Measurements from ENCODE around the gene ADGRB2.

ADGRB2 gene

DNA sequence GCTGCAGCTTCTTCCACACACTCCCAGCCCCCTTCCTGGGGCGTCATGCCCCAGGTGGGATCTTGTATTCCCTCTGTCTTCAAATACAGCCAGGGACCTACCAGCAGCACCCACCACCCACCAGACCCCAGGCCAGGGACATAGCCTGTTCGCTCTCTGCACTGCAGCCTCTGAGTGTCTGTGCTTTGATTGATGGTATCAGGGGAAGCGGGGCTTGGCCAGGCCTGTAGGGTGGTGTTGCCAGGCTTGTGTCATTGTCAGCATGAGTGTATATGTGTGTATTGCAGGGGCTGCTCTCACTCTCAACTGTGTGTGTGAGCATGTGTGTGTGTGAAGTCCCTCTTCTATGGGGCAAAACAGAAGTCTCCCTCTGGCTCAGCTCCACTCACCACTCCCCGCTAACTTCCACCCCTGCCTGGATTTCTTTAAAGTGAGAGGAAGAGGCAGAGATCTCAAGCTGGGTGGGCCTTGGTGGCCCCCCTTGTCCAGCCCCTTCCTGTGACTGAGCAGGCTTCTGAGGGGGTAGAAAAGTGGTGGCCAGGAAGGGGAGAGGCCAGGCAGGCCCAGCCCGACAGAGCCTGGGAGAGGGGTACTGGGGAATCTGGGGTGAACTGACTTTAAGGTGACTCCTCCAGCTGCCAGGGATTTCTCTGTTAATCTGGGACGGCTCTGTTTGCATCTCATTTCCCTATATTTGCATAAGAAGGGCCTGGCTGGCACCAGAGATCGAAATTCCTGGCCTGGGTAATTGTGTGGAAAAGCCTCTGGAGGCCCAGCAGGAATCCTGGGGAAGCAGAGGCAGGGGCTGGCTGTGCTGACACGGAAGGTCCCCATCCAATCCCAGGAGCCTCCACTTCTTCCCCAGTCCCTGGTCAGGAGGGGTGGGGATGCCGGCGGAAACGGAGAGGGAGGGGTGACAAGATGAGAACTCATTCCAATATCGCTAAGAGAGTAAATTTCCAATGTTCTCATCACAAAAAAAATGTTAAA, 18.6 kb upstream of the ADGRB2 start:
- DNase-seq (ENCODE audit: low read depth) = no peak

DNA sequence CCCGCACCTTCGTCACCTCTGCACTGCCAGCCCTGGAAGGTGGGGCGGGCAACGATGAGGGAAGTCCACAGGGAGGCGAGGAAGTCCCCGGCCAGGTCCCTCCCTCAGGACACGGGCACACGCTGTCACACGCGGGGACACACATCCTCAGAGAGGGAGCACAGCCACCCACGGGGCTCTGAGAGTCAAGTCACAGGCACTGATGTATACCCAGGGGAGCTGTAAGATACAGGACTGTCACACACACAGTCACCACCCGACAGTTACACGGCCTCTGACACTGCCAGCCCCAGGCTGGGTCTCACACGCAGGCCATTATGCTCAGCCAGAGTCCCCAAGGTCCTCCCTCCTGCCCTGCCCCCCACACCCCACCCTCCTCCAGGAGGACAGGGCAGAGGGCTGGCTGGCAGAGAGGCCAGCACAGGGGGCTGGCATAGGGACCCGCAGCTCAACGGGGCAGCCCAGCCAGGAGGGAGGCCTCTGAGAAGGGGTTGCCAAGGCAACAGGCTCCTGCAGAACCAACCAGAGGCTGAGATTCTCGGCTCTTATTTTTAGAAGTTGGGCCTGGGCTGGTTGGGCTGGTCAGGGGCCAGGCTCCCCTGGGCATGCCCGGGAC, 17.7 kb upstream of the ADGRB2 start:
- DNase-seq (ENCODE audit: low read depth) = no peak

DNA sequence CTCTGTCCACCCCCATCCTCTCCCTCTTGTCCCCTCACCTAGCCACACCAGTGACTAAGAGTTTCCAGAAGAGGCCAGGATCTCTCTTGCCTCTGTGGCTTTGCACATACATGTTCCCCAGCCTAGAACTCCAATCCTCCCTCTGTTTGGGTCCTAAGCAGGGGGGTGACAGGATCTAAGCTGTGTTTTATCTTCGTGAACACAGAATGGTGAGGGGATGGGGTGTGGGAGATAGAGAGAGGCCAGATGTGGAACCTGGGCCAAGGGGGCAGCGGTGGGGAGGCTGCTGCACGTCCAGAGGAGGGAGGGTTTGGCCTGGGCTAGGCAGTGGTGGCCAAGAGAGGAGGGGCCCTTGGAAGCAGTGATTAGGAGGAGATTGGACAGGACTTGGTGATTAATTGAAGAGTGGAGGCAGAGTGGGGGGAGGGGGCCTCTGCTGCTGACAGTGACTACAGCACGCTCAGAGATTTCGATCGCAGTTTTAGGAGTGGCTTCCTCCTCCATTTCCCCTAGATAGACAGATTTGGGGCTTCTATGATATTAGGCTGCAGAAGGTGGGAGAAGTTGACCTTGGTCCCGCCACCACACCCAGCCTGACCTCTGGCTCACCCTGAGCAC, 17.1 kb upstream of the ADGRB2 start:
- DNase-seq (ENCODE audit: low read depth) = no peak

- no peak for DNase-seq (ENCODE audit: low read depth)
These were observed 16.5 kb upstream of the ADGRB2 start for GRCh38 chr1:31780632-31781031.

DNA sequence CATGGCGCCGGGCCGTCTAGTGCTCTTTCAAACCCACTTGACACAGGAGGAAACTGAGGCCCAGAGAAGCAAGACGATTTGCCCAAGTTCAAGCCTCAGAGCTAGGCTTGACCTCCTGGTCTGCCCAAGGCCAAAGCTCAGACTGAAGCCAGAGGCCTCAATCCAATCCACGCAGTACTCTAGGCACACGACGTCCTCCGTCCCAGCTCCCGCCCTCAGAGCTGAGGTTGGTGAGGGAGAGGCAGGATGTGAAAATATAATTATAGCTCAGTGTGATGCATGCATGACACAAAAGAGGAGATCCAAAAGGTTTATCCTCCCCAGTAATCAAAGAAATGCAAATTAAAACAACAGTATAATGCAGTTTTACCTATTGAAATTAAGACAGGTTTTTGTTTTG, 15.5 kb upstream of the ADGRB2 start:
- no peak for DNase-seq (ENCODE audit: low read depth)

DNA sequence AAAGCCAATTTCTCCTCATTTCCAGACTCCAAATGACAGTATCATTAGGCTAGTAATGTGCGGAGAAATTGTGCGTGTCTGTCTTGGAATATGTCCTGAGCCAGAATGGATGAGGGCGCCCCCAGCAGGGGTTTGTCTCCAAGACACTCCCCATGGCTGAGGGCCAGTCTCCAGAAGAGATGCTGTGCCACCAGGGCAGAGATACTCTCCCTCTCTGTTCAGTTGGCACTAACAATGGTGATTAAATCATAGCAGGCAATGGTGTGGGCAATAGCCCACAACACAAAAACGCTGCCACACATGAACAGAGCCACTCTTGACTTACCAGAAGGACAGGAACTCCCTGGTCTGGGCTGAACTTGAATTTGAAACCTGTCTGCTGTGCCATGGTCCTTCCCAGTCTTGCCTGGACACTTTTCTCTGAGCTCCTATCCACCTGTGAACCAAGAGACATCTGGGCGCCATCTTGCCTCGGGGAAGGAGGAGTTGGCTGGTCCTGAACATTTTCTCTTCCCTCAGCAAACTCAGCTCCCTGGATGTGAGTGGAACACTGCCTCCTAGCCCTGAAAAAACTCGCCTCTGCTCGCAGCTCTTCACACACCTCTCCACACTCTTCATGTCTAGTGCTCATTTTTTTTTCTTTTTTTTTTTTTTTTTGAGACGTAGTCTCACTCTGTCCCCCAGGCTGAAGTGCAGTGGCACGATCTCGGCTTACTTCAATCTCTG, 14.8 kb upstream of the ADGRB2 start:
- DNase-seq (ENCODE audit: low read depth) = no peak

DNA sequence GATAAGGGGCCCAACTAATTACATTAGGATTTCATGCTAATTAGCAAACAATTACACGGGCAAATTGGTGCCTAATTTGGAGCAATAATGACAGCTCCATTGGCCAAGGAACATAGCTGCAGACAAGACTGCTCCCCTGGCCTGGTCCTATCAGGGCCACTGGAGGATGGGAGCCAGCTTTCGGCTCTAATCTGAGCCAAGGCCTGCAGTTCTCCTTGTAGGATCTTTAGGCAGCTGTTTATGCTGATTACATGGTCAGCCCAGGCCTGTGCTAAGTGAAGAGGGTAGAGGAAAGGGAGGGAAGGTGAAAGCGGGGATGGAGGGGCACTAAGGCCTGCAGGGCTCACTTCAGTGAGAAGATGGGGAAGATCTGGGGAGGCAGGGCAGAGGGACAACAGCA, 12.4 kb upstream of the ADGRB2 start:
- DNase-seq (ENCODE audit: low read depth) = no peak

GRCh38 chr1:31776032-31776431, 11.9 kb upstream of the ADGRB2 start:
- no peak for DNase-seq (ENCODE audit: low read depth)

DNA sequence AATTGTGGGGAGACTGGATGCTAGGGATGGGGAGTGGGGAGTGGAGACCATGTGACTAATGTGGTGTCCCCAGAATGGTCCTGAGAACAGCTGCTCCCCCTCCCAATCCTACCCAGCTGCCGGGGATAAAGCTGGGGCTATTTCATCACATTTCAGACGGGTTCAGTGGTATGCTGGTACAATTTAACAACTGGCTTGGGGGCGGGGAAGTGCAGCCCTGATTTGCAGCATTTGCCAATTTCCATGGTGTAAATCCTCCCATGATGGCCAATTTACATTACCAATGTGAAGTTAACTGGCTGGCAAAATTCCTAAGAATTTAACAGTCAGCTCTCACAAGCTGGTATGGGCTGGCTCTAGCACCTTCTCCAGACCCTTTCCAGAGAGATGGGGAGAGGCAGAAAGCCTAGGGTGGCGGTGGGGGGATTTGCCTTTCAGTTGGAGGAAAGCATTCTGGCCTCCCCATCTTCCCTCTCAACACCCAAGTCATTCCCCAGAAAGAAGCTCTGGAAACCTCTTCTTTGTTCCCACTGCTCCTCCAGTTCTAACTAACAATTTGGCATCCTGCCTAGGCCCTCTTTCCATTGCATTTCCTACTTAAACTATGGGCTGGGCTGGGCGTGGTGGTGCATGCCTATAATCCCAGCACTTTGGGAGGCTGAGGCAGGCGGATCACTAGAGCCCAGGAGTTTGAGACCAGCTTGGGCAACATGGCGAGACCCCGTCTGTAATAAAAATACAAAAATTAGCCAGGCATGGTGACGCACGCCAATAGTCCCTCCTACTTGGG, 11.3 kb upstream of the ADGRB2 start:
- no peak for DNase-seq (ENCODE audit: low read depth)

DNA sequence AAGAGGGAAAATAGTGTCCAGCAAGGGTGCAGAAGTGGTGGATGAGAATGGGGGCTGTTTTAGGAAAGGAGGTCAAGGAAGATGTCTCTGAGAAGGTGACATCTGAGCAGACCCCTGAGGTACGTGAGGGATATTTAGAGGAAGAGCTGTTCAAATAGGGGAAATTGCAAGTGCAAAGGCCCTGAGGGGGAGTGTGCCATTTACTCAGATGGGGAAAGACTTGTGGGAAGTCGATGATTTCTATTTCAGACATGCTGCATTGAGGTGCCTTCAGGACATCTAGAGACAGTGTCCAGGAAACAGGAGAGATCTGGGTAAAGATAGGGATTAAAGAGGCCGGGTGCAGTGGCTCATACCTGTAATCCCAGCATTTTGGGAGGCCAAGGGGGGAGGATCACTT, 10.4 kb upstream of the ADGRB2 start:
- DNase-seq (ENCODE audit: low read depth) = no peak

DNA sequence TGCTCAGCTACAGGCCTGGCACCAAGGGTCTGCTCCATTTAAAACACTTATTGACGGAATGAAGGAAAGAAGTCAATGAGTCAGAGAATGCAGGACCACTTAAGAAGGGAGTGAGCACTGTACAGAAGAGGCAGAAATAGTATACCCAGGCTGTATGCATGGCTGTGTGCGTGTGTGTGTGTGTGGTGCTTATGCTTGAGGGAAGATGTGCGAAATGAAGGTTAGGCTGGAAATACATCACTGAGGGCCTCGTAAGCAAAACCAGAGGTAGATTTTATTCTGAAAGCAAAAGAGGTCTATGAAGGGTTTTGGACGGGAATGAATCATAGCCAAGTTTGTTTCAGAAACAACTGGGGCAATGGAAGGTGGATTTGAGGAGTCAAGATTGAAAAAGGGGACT, 9.7 kb upstream of the ADGRB2 start:
- no peak for DNase-seq (ENCODE audit: low read depth)

DNA sequence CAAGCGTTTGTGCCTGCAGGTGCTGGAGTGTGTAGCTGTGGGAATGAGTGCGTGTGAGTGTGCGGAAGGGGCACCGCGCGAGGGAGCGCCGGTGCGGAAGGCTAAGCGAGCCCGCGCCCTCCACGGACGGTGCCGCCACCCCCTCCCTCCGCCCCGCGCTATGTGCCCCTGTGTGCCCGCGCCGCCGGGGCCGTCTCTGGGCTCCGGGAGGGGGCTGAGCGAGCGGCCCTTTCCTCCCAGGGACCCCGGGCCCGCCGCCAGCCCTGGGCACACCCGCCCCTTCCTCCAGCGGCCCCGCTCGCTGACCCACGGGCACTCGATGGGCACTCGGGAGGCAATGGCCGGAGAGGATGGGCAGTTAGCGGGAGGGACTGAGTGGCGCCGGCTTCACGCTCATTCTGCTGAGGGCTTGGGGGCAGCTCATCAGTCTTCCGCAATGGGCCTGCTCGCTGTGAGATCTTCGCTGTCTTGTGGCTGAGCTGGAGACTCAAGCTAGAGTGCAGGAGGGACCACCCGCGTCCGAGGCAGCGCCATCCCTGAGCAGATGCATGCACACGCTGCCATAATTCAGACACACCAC, 8.6 kb upstream of the ADGRB2 start:
- no peak for DNase-seq (ENCODE audit: low read depth)

GRCh38 chr1:31771891-31772668, 7.9 kb upstream of the ADGRB2 start:
- peak; percentile 59 for DNase-seq (ENCODE audit: low read depth)

GRCh38 chr1:31769720-31770390, 5.7 kb upstream of the ADGRB2 start:
- DNase-seq (ENCODE audit: low read depth) = no peak

GRCh38 chr1:31768939-31769704, 5.0 kb upstream of the ADGRB2 start:
- no peak for DNase-seq (ENCODE audit: low read depth)

- no peak for DNase-seq (ENCODE audit: low read depth)
These were observed 4.3 kb upstream of the ADGRB2 start for GRCh38 chr1:31768407-31768907.

DNA sequence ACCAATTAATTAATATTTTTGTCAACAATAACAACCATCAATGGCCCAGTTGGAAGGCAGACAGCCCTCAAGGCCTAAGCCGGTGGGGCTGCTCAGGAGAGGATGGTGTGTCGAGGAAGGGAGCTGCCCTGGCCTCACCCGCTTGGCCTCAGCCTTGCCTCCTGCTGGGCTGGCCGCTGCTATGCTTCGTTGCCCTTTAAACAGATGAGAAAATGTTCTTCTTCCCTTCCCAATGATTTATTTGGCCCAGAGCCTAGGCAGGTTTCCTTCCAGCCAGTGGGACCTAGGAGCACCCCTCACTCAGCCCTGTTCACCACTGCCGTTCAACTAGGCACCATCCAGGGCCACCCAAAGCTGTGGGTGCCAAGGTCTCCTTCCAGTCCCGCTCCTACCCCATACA, 3.1 kb upstream of the ADGRB2 start:
- DNase-seq (ENCODE audit: low read depth) = no peak

GRCh38 chr1:31765516-31765915, 1.4 kb upstream of the ADGRB2 start:
- DNase-seq (ENCODE audit: low read depth) = no peak

GRCh38 chr1:31765041-31765467, 914 bp upstream of the ADGRB2 start:
- DNase-seq (ENCODE audit: low read depth) = no peak
